H9 (cell line): ENCODE measurements around the gene DNAH11. TPM values are rescaled to one million over a fixed set of nuclear protein-coding genes. Genes with fewer than 3 reads are reported as not detected.

ENCODE experiments used
- DNase-seq: peaks from one replicate; pipeline ENCODE4 v3.0.0-alpha.2; 2017
- H2AFZ ChIP-seq: one replicate; pipeline ENCODE4 v1.6.1; 2013; ENCODE audit warnings: mild to moderate bottlenecking, low read length, control low read depth, moderate library complexity
- H2AK5ac ChIP-seq: 2 replicates; pipeline ENCODE4 v1.6.1; 2013; ENCODE audit warnings: low read length, control low read depth, mixed read lengths; ENCODE audit not compliant: insufficient read length
- H2BK120ac ChIP-seq: one replicate; pipeline ENCODE4 v1.6.1; 2013; ENCODE audit warnings: low read depth, mild to moderate bottlenecking, low read length, control low read depth, inconsistent platforms; ENCODE audit not compliant: poor library complexity, severe bottlenecking
- H2BK12ac ChIP-seq: 2 replicates; pipeline ENCODE4 v1.6.1; 2013; ENCODE audit warnings: low read length, control low read depth, mixed read lengths, low read depth; ENCODE audit not compliant: insufficient read length
- H2BK15ac ChIP-seq: 2 replicates; pipeline ENCODE4 v1.6.1; 2013; ENCODE audit warnings: low read depth, low read length, control low read depth
- H2BK20ac ChIP-seq: one replicate; pipeline ENCODE4 v1.6.1; 2013; ENCODE audit warnings: low read depth, mild to moderate bottlenecking, low read length, control low read depth, inconsistent platforms; ENCODE audit not compliant: poor library complexity, severe bottlenecking
- H2BK5ac ChIP-seq: 2 replicates; pipeline ENCODE4 v1.6.1; 2013; ENCODE audit warnings: low read length, control low read depth, mixed read lengths; ENCODE audit not compliant: insufficient read length
- H3K14ac ChIP-seq: 2 replicates; pipeline ENCODE4 v1.6.1; 2013; ENCODE audit warnings: low read length, control low read depth; ENCODE audit not compliant: insufficient read depth
- H3K18ac ChIP-seq: 2 replicates; pipeline ENCODE4 v1.6.1; 2013; ENCODE audit warnings: low read depth, mild to moderate bottlenecking, mixed read lengths, low read length, control low read depth; ENCODE audit not compliant: insufficient read length
- H3K23ac ChIP-seq: 2 replicates; pipeline ENCODE4 v1.6.1; 2013; ENCODE audit warnings: low read length, control low read depth, mixed read lengths, low read depth; ENCODE audit not compliant: insufficient read length
- H3K23me2 ChIP-seq: 2 replicates; pipeline ENCODE4 v1.6.1; 2013; ENCODE audit warnings: low read depth, mild to moderate bottlenecking, mixed read lengths, low read length, control low read depth; ENCODE audit not compliant: insufficient read length, poor library complexity, severe bottlenecking
- H3K27ac ChIP-seq: 2 replicates; pipeline ENCODE4 v1.5.1; 2013; ENCODE audit warnings: low read length, control low read depth, mixed read lengths, low read depth; ENCODE audit not compliant: insufficient read length
- H3K27me3 ChIP-seq: 2 replicates; pipeline ENCODE4 v1.6.1; 2013; ENCODE audit warnings: low read length, control low read depth, inconsistent platforms; ENCODE audit not compliant: insufficient read depth
- H3K4ac ChIP-seq: 2 replicates; pipeline ENCODE4 v1.6.1; 2013; ENCODE audit warnings: low read depth, mild to moderate bottlenecking, control low read depth, inconsistent platforms, low read length, moderate library complexity
- H3K4me1 ChIP-seq: 2 replicates; pipeline ENCODE4 v1.6.1; 2013; ENCODE audit warnings: low read length, control low read depth, inconsistent platforms; ENCODE audit not compliant: insufficient read depth
- H3K4me2 ChIP-seq: 2 replicates; pipeline ENCODE4 v1.6.1; 2013; ENCODE audit warnings: low read length, control low read depth, mixed read lengths; ENCODE audit not compliant: insufficient read length, insufficient read depth
- H3K56ac ChIP-seq: 2 replicates; pipeline ENCODE4 v1.6.1; 2013; ENCODE audit warnings: low read depth, mild to moderate bottlenecking, mixed read lengths, low read length, control low read depth; ENCODE audit not compliant: insufficient read length
- H3K79me1 ChIP-seq: 2 replicates; pipeline ENCODE4 v1.6.1; 2013; ENCODE audit warnings: low read depth, mild to moderate bottlenecking, moderate library complexity, low read length, control low read depth, inconsistent platforms; ENCODE audit not compliant: insufficient read depth, poor library complexity, severe bottlenecking
- H3K79me2 ChIP-seq: 2 replicates; pipeline ENCODE4 v1.6.1; 2013; ENCODE audit warnings: low read length, control low read depth, inconsistent platforms; ENCODE audit not compliant: insufficient read depth
- H3K9ac ChIP-seq: 2 replicates; pipeline ENCODE4 v1.6.1; 2013; ENCODE audit warnings: low read length, control low read depth, mixed read lengths; ENCODE audit not compliant: insufficient read length; ENCODE audit errors: extremely low read depth
- H3K9me3 ChIP-seq: one replicate; pipeline ENCODE4 v1.6.1; 2013; ENCODE audit warnings: low read depth, low read length, inconsistent platforms; ENCODE audit not compliant: control insufficient read depth
- H3T11ph ChIP-seq: one replicate; pipeline ENCODE4 v1.6.1; 2013; ENCODE audit warnings: mild to moderate bottlenecking, low read length, control low read depth, inconsistent platforms
- H4K20me1 ChIP-seq: one replicate; pipeline ENCODE4 v1.6.1; 2013; ENCODE audit not compliant: control insufficient read depth, insufficient read length, insufficient read depth
- H4K5ac ChIP-seq: 2 replicates; pipeline ENCODE4 v1.6.1; 2013; ENCODE audit warnings: low read depth, mild to moderate bottlenecking, mixed read lengths, low read length, control low read depth; ENCODE audit not compliant: insufficient read length
- H4K8ac ChIP-seq: replicated peaks from 2 replicates; pipeline ENCODE4 v1.6.1; 2013; ENCODE audit warnings: low read length, control low read depth, mixed read lengths, low read depth; ENCODE audit not compliant: insufficient read length
- H4K91ac ChIP-seq: 2 replicates; pipeline ENCODE4 v1.6.1; 2013; ENCODE audit warnings: low read depth, mild to moderate bottlenecking, moderate library complexity, mixed read lengths, low read length, control low read depth; ENCODE audit not compliant: insufficient read length
- H3K27ac Mint-ChIP-seq, 3 experiments: 2 replicates in 2 of 3; 3 replicates in 1 of 3; pipeline ENCODE4 v1.8.0; 2020 to 2021; ENCODE audit warnings: mixed read lengths in 3 of 3, mild to moderate bottlenecking in 1 of 3, moderate library complexity in 1 of 3
- H3K27me3 Mint-ChIP-seq: 2 replicates; pipeline ENCODE4 v1.8.0; 2021; ENCODE audit warnings: low read depth, mild to moderate bottlenecking, moderate library complexity, mixed read lengths
- H3K36me3 Mint-ChIP-seq, 3 experiments: 2 replicates in 2 of 3; 3 replicates in 1 of 3; pipeline ENCODE4 v1.8.0; 2020 to 2021; ENCODE audit warnings: low read depth in 3 of 3, mixed read lengths in 3 of 3; ENCODE audit not compliant: insufficient read depth in 1 of 3
- H3K4me1 Mint-ChIP-seq, 2 experiments: 2 replicates each; pipeline ENCODE4 v1.8.0; 2020; ENCODE audit warnings: mixed read lengths in 2 of 2
- H3K4me3 Mint-ChIP-seq, 2 experiments: 2 replicates in 1 of 2; 3 replicates in 1 of 2; pipeline ENCODE4 v1.8.0; 2020 to 2021; ENCODE audit warnings: mild to moderate bottlenecking in 2 of 2, mixed read lengths in 2 of 2, moderate library complexity in 1 of 2
- H3K9me3 Mint-ChIP-seq, 2 experiments: 2 replicates in 1 of 2; 3 replicates in 1 of 2; pipeline ENCODE4 v1.8.0; 2020; ENCODE audit warnings: mild to moderate bottlenecking in 2 of 2, mixed read lengths in 2 of 2, moderate library complexity in 1 of 2
- WGBS: extraction: QIAGEN DNeasy Blood & Tissue Kit; methylation state at CpG from one replicate; pipeline ENCODE4 v1.1.7; 2013; ENCODE audit warnings: missing lambda C conversion rate, low lambda C conversion rate, mixed read lengths; ENCODE audit not compliant: insufficient read length; ENCODE audit errors: extremely low coverage; 5-methylcytosine and 5-hydroxymethylcytosine counted together
- total RNA-seq: library from RNA; stranded (reverse); gene quantifications from 2 replicates; pipeline ENCODE4 v1.2.1, GENCODE V29; 2021
- TF ChIP-seq, protein P1 (sequence below): fragments of 200-600 bp; sonication (generic); conservative IDR thresholded peaks from 3 replicates; pipeline ENCODE4 v1.8.0; 2021; ENCODE audit warnings: antibody characterized with exemption, mild to moderate bottlenecking

DNAH11 gene
- total RNA-seq, 1 experiment from 2014 or later = 2.5 TPM

GRCh38 chr7:21580073-21580521 is 37.3 kb downstream of the DNAH11 start:
- Histone ChIP-seq H2BK5ac (no peak overlapping the region), H2AFZ (no peak overlapping the region), H2AK5ac (no peak overlapping the region), H2BK120ac (no peak overlapping the region), H2BK12ac (no peak overlapping the region), H3K23ac (no peak overlapping the region), H2BK20ac (no peak overlapping the region), H3K27me3 (no peaks in the 10 kb centered on the region), H4K91ac (no peak overlapping the region), H3T11ph (no peak overlapping the region), H4K5ac (no peak overlapping the region), H2BK15ac (no peak overlapping the region), H3K9me3 (no peaks in the 10 kb centered on the region), H3K79me2 (no peaks in the 10 kb centered on the region), H4K8ac (no peak overlapping the region), H3K4me1 (no peaks in the 10 kb centered on the region), H3K18ac (no peak overlapping the region), H3K14ac (no peak overlapping the region), H3K79me1 (no peaks in the 10 kb centered on the region), H3K4me2 (no peak overlapping the region), H4K20me1 (no peaks in the 10 kb centered on the region), H3K23me2 (no peaks in the 10 kb centered on the region), H3K4ac (no peak overlapping the region), H3K27ac (no peak overlapping the region), H3K9ac (no peak overlapping the region), H3K56ac (no peak overlapping the region)
- H3K36me3 Mint-ChIP-seq = peaks cover 13 to 22% (median 20%) of the 10 kb centered on the region in 3 experiments
- WGBS = no CpG with 5 or more reads among the region's 4 CpGs
- H3K4me1 Mint-ChIP-seq = no peaks in the 10 kb centered on the region
- peaks cover 15 to 19% of the 10 kb centered on the region in 2 experiments for H3K9me3 Mint-ChIP-seq
- TF ChIP-seq, protein P1, sequence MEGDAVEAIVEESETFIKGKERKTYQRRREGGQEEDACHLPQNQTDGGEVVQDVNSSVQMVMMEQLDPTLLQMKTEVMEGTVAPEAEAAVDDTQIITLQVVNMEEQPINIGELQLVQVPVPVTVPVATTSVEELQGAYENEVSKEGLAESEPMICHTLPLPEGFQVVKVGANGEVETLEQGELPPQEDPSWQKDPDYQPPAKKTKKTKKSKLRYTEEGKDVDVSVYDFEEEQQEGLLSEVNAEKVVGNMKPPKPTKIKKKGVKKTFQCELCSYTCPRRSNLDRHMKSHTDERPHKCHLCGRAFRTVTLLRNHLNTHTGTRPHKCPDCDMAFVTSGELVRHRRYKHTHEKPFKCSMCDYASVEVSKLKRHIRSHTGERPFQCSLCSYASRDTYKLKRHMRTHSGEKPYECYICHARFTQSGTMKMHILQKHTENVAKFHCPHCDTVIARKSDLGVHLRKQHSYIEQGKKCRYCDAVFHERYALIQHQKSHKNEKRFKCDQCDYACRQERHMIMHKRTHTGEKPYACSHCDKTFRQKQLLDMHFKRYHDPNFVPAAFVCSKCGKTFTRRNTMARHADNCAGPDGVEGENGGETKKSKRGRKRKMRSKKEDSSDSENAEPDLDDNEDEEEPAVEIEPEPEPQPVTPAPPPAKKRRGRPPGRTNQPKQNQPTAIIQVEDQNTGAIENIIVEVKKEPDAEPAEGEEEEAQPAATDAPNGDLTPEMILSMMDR = no peak
- DNase-seq = no peak
- no peak overlapping the region for H3K4me3 Mint-ChIP-seq
- H3K27ac Mint-ChIP-seq = no peak overlapping the region
- H3K27me3 Mint-ChIP-seq = no peaks in the 10 kb centered on the region
